Stimulated activated CD8-positive, alpha-beta memory T cell treated with anti-CD3 and anti-CD28 coated beads, Interleukin-2, amount 100 ng/mL, for 1 hour (primary cell): ENCODE results near the gene P2RY8.
"Not testable (repeated sequence)": the region's sequence is repeated elsewhere in the genome, so short reads cannot be mapped to it uniquely, and the experiment has no call there.

Experiments used
- DNase-seq, 2 donors: peaks; one replicate each; pipeline ENCODE4 v3.0.0-alpha.2; 2020; ENCODE audit warnings: low read depth in 2 of 2

Gene P2RY8

DNA sequence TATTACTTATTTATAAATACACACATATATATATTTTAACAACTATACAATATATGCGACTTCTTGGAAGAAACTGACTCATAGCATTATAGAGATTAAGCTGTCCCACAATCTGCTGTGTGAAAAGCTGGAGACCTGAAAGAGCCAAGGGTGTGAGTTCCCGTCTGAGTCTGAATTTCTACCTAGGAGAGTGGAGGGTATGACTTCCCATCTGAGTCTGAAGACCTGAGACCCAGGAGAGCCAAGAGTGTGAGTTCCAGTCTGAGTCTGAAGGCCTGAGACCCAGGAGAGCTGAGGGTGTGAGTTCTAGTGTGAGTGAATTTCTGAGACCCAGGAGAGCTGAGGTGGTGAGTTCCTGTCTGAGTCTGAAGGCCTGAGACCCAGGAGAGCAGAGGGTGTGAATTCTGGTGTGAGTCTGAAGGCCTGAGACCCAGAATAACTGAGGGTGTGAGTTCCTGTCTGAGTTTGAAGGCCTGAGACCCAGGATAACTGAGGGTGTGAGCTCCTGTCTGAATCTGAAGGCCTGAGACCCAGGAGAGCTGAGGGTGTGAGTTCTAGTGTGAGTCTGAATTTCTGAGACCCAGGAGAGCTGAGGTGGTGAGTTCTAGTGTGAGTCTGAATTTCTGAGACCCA lies 8.9 kb upstream of the P2RY8 start:
- DNase-seq = no peak

DNA sequence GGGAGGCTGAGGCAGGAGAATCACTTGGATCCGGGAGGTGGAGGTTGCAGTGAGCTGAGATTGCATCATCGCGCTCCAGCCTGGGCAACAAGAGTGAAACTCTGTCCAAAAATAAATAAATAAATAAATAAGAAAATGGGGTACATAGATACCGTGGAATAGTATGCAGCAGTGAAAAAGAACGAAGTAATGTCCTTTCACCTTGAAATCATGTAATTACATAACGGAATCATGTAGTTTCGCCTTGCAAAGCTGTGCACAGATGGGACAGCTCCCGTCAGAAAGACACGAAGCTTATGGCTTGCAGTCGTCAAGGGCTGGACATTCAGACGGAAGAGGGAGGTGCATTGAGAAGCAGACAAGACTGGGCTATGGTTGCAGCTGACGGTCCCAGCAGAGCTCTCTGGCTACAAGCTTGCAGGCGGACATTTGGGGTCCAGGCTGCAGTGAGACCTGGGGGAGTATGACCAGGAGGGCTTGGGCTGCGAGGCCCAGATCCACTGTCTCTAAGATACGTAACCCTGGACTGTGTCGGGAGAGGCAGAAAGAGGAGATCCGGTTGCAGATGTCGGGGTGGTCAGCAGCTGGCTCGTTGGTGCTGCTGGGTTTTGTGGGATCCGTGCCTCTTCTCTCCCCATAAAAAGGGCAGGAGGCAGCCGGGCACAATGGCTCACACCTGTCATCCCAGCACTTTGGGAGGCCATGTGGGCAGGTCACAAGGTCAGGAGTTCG lies 6.2 kb upstream of the P2RY8 start:
- DNase-seq = no peak

DNA sequence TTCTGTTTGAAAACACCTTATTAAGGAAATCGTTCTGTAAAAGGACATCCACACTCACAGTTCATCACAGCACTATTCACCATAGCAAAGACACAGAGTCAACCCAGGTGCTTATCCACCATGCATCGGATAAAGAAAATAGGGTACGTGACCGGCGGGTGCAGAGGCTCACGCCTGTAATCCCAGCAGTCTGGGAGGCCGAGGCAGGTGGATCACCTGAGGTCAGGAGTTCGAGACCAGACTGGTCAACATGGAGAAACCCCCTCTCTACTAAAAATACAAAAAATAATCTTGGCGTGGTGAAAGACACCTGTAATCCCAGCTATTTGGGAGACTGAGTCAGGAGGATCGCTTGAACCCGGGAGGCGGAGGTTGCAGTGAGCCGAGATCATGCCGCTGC lies 2.2 kb upstream of the P2RY8 start:
- DNase-seq = not testable (repeated sequence)

DNA sequence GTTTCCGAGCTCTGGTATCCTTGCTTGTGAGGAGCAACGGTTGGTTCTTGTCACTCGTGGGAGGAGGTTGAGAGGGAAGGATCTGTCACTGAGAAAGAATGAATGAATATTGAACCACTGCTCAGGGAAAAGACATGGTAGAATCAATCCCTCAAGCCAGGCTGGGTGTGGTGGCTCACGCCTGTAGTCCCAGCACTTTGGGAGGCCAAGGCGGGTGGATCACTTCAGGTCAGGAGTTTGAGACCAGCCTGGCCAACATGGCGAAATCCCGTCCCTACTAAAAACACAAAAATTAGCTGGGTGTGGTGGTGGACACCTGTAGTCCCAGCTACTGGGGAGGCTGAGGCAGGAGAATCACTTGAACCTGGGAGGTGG lies 718 bp upstream of the P2RY8 start:
- DNase-seq = not testable (repeated sequence)

GRCh38 chrX:1536712-1537030 lies 314 bp downstream of the P2RY8 start:
- no peak for DNase-seq

DNA sequence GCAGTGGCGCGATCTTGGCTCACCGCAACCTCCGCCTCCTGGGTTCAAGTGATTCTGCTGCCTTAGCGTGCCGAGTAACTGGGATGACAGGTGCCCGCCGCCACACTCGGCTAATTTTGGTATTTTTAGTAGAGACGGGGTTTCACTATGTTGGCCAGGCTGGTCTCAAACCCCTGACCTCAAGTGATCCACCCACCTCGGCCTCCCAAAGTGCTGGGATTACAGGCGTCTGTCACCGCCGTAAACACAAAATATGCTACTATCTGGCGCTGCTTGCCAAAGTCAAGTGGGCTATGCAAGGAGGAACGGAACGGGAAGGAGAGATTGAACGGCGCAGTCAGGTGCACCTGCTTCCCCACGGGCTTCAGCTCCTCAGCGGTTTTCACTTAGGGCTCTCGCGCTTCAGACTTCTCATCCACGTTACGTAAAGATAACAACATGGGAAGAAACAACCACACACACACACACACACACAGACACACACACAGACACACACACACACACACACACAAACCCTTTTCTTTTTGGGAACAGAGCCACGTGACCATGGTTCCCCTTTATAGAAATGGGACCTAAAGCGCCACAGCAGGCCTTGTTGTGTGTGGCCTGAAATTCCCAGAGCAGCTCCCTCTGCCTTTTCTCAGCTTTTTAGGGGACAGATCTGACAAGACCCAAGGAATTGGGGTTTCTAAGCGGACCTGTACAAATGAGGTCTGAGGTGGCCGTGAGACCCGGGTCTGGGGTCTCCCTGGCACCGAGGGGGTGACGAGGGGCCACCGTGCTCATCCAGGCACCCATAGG lies 1.5 kb downstream of the P2RY8 start:
- no peak for DNase-seq

- no peak for DNase-seq
Measured at GRCh38 chrX:1534301-1535168, 2.5 kb downstream of the P2RY8 start.

- no peak for DNase-seq
Measured at GRCh38 chrX:1533058-1533457, 3.9 kb downstream of the P2RY8 start.

DNA sequence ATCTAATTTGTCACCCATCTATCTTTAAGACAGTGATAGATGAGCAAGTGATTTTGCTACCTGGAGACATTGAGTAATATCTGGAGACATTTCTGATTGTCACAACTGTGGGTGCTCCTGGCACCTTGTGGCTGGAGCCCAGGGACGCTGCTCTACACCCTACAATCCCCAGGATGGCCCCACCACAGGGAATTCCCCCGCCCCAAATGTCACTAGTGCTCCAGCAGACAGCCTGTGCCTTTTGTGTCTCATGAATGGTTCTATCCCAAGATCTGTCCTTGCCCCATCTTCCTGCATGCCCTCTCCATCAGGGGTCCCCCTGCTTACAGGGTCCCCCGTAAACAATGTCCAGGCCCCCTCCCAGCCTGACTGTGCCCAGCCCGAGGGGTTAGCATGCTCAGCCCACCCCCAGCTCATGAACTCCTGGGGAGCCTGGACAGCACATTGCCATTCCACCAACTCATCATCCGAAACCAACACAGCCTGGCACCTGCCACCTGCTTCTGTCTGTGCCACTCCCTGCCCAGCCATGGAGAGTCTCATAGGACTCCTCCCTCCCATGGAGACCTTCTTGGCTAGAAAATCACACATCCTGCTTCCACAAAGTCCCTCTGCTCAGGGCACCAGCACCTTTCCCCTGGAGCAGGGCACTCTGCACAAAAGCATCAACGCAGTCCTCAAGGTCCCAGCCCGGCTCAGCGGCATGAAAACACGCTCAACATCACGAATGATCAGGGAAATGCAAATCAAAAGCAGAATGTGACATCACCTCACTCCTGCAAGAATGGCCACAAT lies 5.7 kb downstream of the P2RY8 start:
- DNase-seq = no peak

DNA sequence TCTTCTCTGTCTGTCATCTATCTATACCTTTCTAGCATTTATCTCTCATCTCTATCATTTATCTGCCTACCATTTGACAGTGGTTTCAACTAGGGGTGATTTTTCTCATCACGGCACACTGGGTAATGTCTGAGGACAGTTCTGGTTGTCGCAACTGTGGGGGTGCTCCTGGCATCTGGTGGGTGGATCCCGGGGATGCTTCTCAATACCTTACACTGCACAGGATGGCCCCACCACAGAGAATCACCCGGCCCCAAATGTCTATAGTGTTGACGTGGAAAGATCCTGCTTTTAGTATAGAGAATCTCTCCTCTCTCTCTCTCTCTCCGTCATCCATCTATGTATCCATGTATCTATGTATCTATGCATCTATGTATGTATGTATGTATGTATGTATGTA lies 7.2 kb downstream of the P2RY8 start:
- no peak for DNase-seq

GRCh38 chrX:1529328-1529727 lies 7.7 kb downstream of the P2RY8 start:
- no peak for DNase-seq

DNA sequence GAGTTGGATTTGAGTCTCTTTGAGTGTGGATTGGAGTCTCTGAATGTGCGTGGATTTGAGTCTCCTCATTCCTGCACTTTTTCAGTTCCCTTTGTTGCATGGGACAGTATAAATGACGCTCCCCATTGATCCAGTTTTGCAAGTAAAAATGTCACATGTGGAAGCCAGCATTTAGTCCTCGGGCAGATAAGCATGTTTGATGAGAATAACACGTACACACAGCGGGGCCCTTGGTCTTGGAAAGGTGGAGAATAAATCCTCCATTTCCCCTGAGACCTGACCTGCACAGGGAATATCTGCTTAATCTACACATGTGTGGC lies 8.1 kb downstream of the P2RY8 start:
- DNase-seq = no peak

- no peak for DNase-seq
Measured at GRCh38 chrX:1528186-1528883, 8.7 kb downstream of the P2RY8 start.

DNA sequence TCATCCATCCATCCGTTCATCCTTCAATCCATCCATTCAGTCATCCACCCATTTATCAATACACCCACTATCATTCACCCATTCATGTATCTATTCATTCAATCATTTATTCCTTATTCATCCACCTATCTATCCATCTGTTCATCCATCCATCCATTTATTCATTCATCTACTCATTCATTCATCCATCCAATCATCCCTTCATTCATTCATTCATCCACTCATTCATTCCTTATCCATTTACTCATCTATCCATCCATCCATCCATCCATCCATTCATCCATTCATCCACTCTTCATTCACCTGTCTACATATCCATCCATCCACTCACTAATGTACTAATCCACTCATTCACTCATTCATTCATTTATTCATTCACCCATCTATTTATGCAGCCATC lies 9.5 kb downstream of the P2RY8 start:
- DNase-seq = no peak

DNA sequence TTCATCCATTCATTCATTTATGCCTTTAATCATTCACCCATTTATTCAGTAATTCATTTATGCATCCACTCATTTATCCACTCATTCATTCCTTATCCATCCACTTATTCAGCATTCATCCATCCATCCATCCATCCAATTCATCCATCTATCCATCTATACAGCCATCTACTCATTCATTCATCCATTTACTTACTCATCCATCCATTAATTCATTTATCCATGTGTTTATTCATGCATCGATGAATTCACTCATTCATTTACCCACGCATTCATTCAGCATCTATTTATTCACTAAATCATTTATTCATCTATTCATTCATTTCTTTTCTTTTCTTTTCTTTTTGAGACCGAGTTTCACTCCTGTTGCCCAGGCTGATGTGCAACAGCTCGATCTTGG lies 10.4 kb downstream of the P2RY8 start:
- no peak for DNase-seq

GRCh38 chrX:1525583-1526355 lies 11.2 kb downstream of the P2RY8 start:
- no peak for DNase-seq

GRCh38 chrX:1524874-1525582 lies 12.0 kb downstream of the P2RY8 start:
- no peak for DNase-seq

- not testable (repeated sequence) for DNase-seq
Measured at GRCh38 chrX:1522905-1523304, 14.1 kb downstream of the P2RY8 start.

- DNase-seq = no peak
Measured at GRCh38 chrX:1521459-1521956, 15.5 kb downstream of the P2RY8 start.
